Breast epithelium (tissue), 4 donors: ENCODE results near the gene MAP3K6. TPM values are rescaled to one million over a fixed set of nuclear protein-coding genes. Genes with fewer than 3 reads are reported as not detected.

ENCODE experiments used
- DNase-seq, 2 donors: peaks; one replicate each; pipeline ENCODE4 v3.0.0-alpha.2; 2019; ENCODE audit warnings: low spot score in 2 of 2
- H3K27ac ChIP-seq, 2 donors: fragments of 200-600 bp; sonication (generic) in 1 of 2; one replicate each; pipeline ENCODE4 v1.5.1; 2016 to 2019; ENCODE audit warnings: mild to moderate bottlenecking in 1 of 2
- H3K27me3 ChIP-seq, 2 donors: fragments of 200-600 bp; sonication (generic) in 1 of 2; one replicate each; pipeline versions ENCODE4 v1.5.1 to v1.6.0; 2017 to 2019; ENCODE audit warnings: control low read depth in 1 of 2, mild to moderate bottlenecking in 1 of 2
- H3K36me3 ChIP-seq: fragments of 200-600 bp; one replicate; pipeline ENCODE4 v1.5.1; 2019
- H3K4me1 ChIP-seq, 2 donors: fragments of 200-600 bp; sonication (generic); one replicate each; pipeline ENCODE4 v1.5.1; 2016 to 2019; ENCODE audit warnings: control low read depth in 1 of 2
- H3K4me3 ChIP-seq, 3 donors: fragments of 200-600 bp; sonication (generic); 1 replicate in 2 of 3; 2 replicates in 1 of 3; pipeline ENCODE4 v1.5.1; 2016 to 2019; ENCODE audit warnings: mild to moderate bottlenecking in 3 of 3, moderate library complexity in 2 of 3
- H3K9me3 ChIP-seq, 2 donors: fragments of 200-600 bp; sonication (generic) in 1 of 2; one replicate each; pipeline ENCODE4 v1.5.1; 2016 to 2019; ENCODE audit warnings: control low read depth in 1 of 2
- CTCF ChIP-seq, 3 donors: fragments of 450-650 bp; IDR thresholded peaks; one replicate each; pipeline ENCODE4 v1.5.1; 2016 to 2017; ENCODE audit warnings: antibody characterized with exemption in 3 of 3, mild to moderate bottlenecking in 3 of 3, moderate library complexity in 3 of 3
- POLR2A ChIP-seq: fragments of 450-650 bp; IDR thresholded peaks from one replicate; pipeline ENCODE4 v1.6.1; 2016; ENCODE audit warnings: antibody characterized with exemption, mild to moderate bottlenecking, moderate library complexity
- POLR2AphosphoS5 ChIP-seq, 3 donors: sonication (generic); formaldehyde crosslinking; IDR thresholded peaks; one replicate each; pipeline ENCODE4 v1.6.1; 2017; ENCODE audit warnings: antibody characterized with exemption in 3 of 3
- intact Hi-C: fragments of 100-400 bp; cut with DNase I; formaldehyde crosslinking; loops from one replicate; pipeline ENCODE4 v1.15.1; 2023; ENCODE audit warnings: low total_unique reads
- total RNA-seq, 3 donors: library from RNA; depleted of rRNA; stranded (reverse); fragments of >200 nt; gene quantifications; one replicate each; pipeline ENCODE4 v1.1.0, GENCODE V29; 2016

MAP3K6 gene
- total RNA-seq, 3 donors from 2014 or later: 29.4 to 67.5 (median 52.0) TPM

- no peaks in the 10 kb centered on the region for H3K9me3 ChIP-seq
- no peak overlapping the region for H3K4me3 ChIP-seq
- no peak for DNase-seq
- intact Hi-C loops: no loop called here
- peaks cover 9 to 39% of the 10 kb centered on the region in 2 donors for H3K4me1 ChIP-seq
- H3K27me3 ChIP-seq: no peaks in the 10 kb centered on the region
- TF ChIP-seq CTCF (IDR thresholded peaks at IDR 0.05) (no peak), POLR2AphosphoS5 (IDR thresholded peaks at IDR 0.05) (no peak), POLR2A (no peak)
- no peaks in the 10 kb centered on the region for H3K36me3 ChIP-seq
- H3K27ac ChIP-seq: no peak overlapping the region
Observed at GRCh38 chr1:27400082-27400962, 33.6 kb upstream of the MAP3K6 start.

- Histone ChIP-seq H3K9me3 (no peaks in the 10 kb centered on the region), H3K27ac (no peak overlapping the region), H3K36me3 (no peaks in the 10 kb centered on the region), H3K4me1 (peaks cover 9 to 31% of the 10 kb centered on the region in 2 donors), H3K4me3 (no peak overlapping the region), H3K27me3 (no peaks in the 10 kb centered on the region)
- intact Hi-C loops: loop anchor here (10.0 kb wide), 3 partner anchors 95 to 265 kb away; partner anchors contain the start of gene AHDC1
- TF ChIP-seq CTCF (IDR thresholded peaks at IDR 0.05): no peak
- no peak for TF ChIP-seq POLR2AphosphoS5 (IDR thresholded peaks at IDR 0.05)
- no peak for TF ChIP-seq POLR2A
- no peak for DNase-seq
Observed at GRCh38 chr1:27399251-27400025, 32.7 kb upstream of the MAP3K6 start.

- TF ChIP-seq POLR2A (no peak), POLR2AphosphoS5 (IDR thresholded peaks at IDR 0.05) (no peak), CTCF (IDR thresholded peaks at IDR 0.05) (no peak)
- no peaks in the 10 kb centered on the region for H3K36me3 ChIP-seq
- H3K4me3 ChIP-seq: no peak overlapping the region
- intact Hi-C loops: loop anchor here (10.0 kb wide), 3 partner anchors 94 to 266 kb away; partner anchors contain the start of gene AHDC1
- no peaks in the 10 kb centered on the region for H3K9me3 ChIP-seq
- H3K27ac ChIP-seq: no peak overlapping the region
- H3K4me1 ChIP-seq: peaks cover 5 to 24% of the 10 kb centered on the region in 2 donors
- H3K27me3 ChIP-seq: no peaks in the 10 kb centered on the region
- no peak for DNase-seq
Observed at GRCh38 chr1:27398405-27399149, 31.8 kb upstream of the MAP3K6 start.

- no peaks in the 10 kb centered on the region for H3K9me3 ChIP-seq
- no peak for DNase-seq
- peaks cover 4 to 20% of the 10 kb centered on the region in 2 donors for H3K4me1 ChIP-seq
- TF ChIP-seq POLR2A (no peak), CTCF (IDR thresholded peaks at IDR 0.05) (no peak), POLR2AphosphoS5 (IDR thresholded peaks at IDR 0.05) (no peak)
- H3K27ac ChIP-seq: no peak overlapping the region
- intact Hi-C loops: loop anchor here (10.0 kb wide), 3 partner anchors 93 to 267 kb away; partner anchors contain the start of gene AHDC1
- H3K4me3 ChIP-seq: no peak overlapping the region
- no peaks in the 10 kb centered on the region for H3K27me3 ChIP-seq
- no peaks in the 10 kb centered on the region for H3K36me3 ChIP-seq
Observed at GRCh38 chr1:27397749-27398148, 31.0 kb upstream of the MAP3K6 start.
